Cardiac muscle cell (in vitro differentiated cells and primary cell): Measurements from ENCODE around the gene ODC1. TPM values are rescaled to one million over a fixed set of nuclear protein-coding genes. Genes with fewer than 3 reads are reported as not detected.

ENCODE experiments used
- DNase-seq, 2 donors: peaks; one replicate each; pipeline versions ENCODE4 v3.0.0 to v3.0.0-alpha.2; 2010 to 2017; ENCODE audit warnings: low read depth in 1 of 2, low spot score in 1 of 2
- H3K27ac ChIP-seq: fragments of 200-600 bp; sonication (generic); 2 replicates; pipeline ENCODE4 v1.5.1; 2016
- H3K27me3 ChIP-seq: fragments of 200-600 bp; sonication (generic); 2 replicates; pipeline ENCODE4 v1.6.0; 2016; ENCODE audit warnings: control low read depth
- H3K36me3 ChIP-seq: fragments of 200-600 bp; sonication (generic); 2 replicates; pipeline ENCODE4 v1.5.1; 2016; ENCODE audit warnings: control low read depth
- H3K4me1 ChIP-seq: fragments of 200-600 bp; sonication (generic); 2 replicates; pipeline ENCODE4 v1.8.1; 2017; ENCODE audit warnings: low read depth, mild to moderate bottlenecking, mixed run types
- H3K4me3 ChIP-seq: fragments of 200-600 bp; sonication (generic); 2 replicates; pipeline ENCODE4 v1.5.1; 2016; ENCODE audit warnings: mild to moderate bottlenecking
- H3K9me3 ChIP-seq: fragments of 200-600 bp; sonication (generic); 2 replicates; pipeline ENCODE4 v1.5.1; 2017; ENCODE audit warnings: low read depth, mild to moderate bottlenecking, control low read depth
- polyA plus RNA-seq: library from polyadenylated mRNA; unstranded; fragments of >200 nt; fragmentation: Nextera tagmentation; extraction: Ambion mirVana; gene quantifications from 2 replicates; pipeline ENCODE4 v1.2.1, GENCODE V29; 2016
- total RNA-seq: library from RNA; depleted of rRNA; stranded (reverse); fragments of >200 nt; gene quantifications from 2 replicates; pipeline ENCODE4 v1.2.3, GENCODE V29; 2016
- TF ChIP-seq, protein P1 (sequence below): IDR thresholded peaks from 2 replicates; pipeline ENCODE4 v1.5.1; 2012; ENCODE audit warnings: low read depth, mild to moderate bottlenecking, low read length

ODC1 gene
- total and polyA plus RNA-seq, 2 experiments from 2014 or later, result 117 to 129 TPM

DNA sequence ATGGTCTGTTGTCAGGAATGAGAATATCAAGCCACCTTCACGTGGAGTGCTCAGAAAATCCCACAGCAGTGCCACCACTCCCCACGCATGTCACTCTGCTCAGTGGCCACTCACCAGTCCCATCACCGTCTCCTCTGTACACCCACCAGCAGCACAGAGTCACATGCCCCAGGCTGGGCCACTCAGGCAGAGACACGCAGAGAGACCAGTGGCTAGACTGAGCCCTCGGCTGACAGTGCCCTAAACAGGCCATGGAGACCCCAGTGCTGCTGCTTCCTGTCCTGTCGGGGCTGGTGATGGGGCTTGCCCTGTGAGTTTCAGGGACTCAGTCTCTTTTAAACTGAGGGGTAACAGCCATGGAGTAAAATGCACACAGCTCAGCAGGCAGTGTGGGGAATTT lies 25.9 kb downstream of the ODC1 start:
- no peak overlapping the region for H3K4me3 ChIP-seq
- TF ChIP-seq, protein P1, sequence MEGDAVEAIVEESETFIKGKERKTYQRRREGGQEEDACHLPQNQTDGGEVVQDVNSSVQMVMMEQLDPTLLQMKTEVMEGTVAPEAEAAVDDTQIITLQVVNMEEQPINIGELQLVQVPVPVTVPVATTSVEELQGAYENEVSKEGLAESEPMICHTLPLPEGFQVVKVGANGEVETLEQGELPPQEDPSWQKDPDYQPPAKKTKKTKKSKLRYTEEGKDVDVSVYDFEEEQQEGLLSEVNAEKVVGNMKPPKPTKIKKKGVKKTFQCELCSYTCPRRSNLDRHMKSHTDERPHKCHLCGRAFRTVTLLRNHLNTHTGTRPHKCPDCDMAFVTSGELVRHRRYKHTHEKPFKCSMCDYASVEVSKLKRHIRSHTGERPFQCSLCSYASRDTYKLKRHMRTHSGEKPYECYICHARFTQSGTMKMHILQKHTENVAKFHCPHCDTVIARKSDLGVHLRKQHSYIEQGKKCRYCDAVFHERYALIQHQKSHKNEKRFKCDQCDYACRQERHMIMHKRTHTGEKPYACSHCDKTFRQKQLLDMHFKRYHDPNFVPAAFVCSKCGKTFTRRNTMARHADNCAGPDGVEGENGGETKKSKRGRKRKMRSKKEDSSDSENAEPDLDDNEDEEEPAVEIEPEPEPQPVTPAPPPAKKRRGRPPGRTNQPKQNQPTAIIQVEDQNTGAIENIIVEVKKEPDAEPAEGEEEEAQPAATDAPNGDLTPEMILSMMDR, result no peak
- H3K27me3 ChIP-seq, result no peaks in the 10 kb centered on the region
- no peak for DNase-seq
- no peaks in the 10 kb centered on the region for H3K36me3 ChIP-seq
- H3K27ac ChIP-seq, result no peak overlapping the region
- no peaks in the 10 kb centered on the region for H3K9me3 ChIP-seq
- H3K4me1 ChIP-seq, result no peaks in the 10 kb centered on the region

DNA sequence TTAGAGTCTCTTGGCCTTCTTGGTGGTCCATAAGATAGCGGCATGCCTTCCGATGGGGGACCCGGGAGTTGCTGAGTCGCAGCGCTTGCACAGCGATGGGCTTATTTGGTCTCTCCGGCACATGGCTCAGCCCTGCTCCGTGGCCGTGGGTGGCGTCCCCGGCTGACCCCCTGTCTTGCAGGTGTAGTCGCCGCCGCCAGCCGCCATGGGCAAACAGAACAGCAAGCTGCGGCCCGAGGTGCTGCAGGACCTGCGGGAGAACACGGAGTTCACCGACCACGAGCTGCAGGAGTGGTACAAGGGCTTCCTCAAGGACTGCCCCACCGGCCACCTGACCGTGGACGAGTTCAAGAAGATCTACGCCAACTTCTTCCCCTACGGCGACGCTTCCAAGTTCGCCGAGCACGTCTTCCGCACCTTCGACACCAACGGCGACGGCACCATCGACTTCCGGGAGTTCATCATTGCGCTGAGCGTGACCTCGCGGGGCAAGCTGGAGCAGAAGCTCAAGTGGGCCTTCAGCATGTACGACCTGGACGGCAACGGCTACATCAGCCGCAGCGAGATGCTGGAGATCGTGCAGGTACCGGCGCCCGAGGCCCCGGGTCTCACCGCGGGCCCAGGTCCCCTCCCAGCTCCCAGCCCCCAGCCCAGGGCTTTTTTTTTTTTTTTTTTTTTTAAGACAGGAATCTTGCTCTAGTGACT lies 28.4 kb downstream of the ODC1 start:
- no peaks in the 10 kb centered on the region for H3K36me3 ChIP-seq
- H3K4me3 ChIP-seq, result no peak overlapping the region
- no peaks in the 10 kb centered on the region for H3K27me3 ChIP-seq
- DNase-seq, result no peak
- no peaks in the 10 kb centered on the region for H3K4me1 ChIP-seq
- no peak overlapping the region for H3K27ac ChIP-seq
- H3K9me3 ChIP-seq, result no peaks in the 10 kb centered on the region
- TF ChIP-seq, protein P1, result no peak

DNA sequence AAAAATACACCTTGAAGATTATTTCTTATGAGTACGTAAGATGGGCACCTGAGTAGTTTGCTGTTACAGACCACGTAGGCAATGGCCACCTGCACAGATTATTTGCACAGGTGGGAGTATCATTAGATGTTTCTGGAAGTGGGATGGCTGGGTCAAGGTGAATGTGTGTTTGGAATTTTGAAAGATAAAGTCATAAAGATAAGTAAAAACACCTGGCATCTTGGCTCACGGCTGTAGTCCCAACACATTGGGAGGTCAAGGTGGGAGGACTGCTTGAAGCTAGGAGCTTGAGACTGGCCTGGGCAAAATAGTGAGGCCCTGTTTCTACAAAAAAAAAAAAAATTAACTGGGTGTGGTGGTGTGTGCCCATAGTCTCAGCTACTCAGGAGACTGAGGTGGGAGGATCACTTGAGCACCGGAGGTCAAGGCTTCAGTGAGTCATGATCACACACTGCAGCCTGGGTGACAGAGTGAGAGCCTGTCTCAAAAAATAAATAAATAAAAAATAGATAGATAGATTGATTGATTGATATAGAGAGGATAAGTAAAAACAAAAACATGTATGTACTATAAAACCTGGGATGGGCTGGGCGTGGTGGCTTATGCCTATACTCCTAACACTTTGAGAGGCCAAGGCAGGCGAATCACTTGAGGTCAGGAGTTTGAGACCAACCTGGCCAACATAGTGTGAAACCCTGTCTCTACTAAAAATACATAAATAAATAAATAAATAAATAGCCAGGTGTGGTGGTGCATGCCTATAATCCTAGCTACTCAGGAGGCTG lies 30.4 kb downstream of the ODC1 start:
- H3K4me1 ChIP-seq, result no peaks in the 10 kb centered on the region
- TF ChIP-seq, protein P1, result no peak
- no peaks in the 10 kb centered on the region for H3K27me3 ChIP-seq
- H3K9me3 ChIP-seq, result no peaks in the 10 kb centered on the region
- no peak overlapping the region for H3K27ac ChIP-seq
- H3K36me3 ChIP-seq, result no peaks in the 10 kb centered on the region
- H3K4me3 ChIP-seq, result no peak overlapping the region
- no peak for DNase-seq

DNA sequence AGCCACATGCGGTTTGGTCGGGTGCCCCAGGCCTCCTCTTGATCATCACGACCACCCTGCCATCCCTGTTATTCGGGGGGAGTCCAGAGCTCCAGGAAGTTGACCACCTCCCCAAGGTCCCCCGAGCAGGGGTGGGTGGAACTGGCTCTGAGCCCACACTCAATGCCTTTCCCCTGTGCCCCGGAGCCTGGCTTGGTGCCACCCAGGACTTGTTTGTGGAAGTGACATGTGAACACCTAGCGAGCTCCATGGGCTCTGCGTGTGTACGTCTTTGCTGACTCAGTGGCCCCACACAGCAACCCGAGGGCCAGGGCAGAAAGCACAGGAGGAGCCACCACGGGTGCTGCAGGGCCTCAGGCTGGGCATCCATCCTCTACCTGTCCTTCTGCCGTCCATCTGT lies 32.5 kb downstream of the ODC1 start:
- H3K9me3 ChIP-seq, result no peaks in the 10 kb centered on the region
- no peak overlapping the region for H3K27ac ChIP-seq
- H3K27me3 ChIP-seq, result no peaks in the 10 kb centered on the region
- no peaks in the 10 kb centered on the region for H3K36me3 ChIP-seq
- DNase-seq, result no peak
- TF ChIP-seq, protein P1, result no peak
- H3K4me1 ChIP-seq, result no peaks in the 10 kb centered on the region
- H3K4me3 ChIP-seq, result no peak overlapping the region

- Histone ChIP-seq H3K9me3 (no peaks in the 10 kb centered on the region), H3K27me3 (no peaks in the 10 kb centered on the region), H3K4me1 (no peaks in the 10 kb centered on the region), H3K27ac (no peak overlapping the region), H3K36me3 (no peaks in the 10 kb centered on the region), H3K4me3 (no peak overlapping the region)
- DNase-seq, result no peak
- TF ChIP-seq, protein P1, result no peak
These were observed 33.1 kb downstream of the ODC1 start for GRCh38 chr2:10415048-10415447.
